GM21576 (cell line): ENCODE results near the gene FHAD1.
"Not testable (repeated sequence)": the region's sequence is repeated elsewhere in the genome, so short reads cannot be mapped to it uniquely, and the experiment has no call there.

ENCODE experiments used
- ATAC-seq: cut with Tn5 transposase; IDR thresholded peaks from one replicate; pipeline ENCODE4 v1.9.1; 2021; ENCODE audit warnings: mild to moderate bottlenecking, moderate library complexity; ENCODE audit not compliant: unreplicated experiment

The FHAD1 gene

GRCh38 chr1:15412175-15412800 lies 165.3 kb downstream of the FHAD1 start:
- ATAC-seq: no peak

DNA sequence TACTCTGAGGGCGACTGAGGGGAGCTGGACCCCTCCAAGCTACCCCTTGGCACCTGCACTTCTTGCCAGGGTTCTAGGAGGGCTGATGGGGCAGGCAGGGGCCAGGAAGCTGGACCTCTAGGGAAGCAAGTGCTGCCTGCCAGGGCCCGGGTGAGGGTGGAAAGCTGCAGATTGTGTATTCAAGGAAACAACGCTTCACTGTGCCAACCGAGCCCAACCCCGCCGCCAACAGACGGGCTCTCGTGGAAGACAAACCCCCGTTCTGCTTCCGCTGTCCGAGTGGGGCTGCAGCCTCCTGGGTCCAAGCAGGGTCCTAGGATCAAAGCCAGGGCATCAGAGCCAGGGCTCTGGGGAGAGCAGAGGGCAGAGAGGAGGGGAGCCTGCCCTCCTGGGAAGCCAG lies 165.8 kb downstream of the FHAD1 start:
- no peak for ATAC-seq

GRCh38 chr1:15413563-15414444 lies 166.8 kb downstream of the FHAD1 start:
- no peak for ATAC-seq

DNA sequence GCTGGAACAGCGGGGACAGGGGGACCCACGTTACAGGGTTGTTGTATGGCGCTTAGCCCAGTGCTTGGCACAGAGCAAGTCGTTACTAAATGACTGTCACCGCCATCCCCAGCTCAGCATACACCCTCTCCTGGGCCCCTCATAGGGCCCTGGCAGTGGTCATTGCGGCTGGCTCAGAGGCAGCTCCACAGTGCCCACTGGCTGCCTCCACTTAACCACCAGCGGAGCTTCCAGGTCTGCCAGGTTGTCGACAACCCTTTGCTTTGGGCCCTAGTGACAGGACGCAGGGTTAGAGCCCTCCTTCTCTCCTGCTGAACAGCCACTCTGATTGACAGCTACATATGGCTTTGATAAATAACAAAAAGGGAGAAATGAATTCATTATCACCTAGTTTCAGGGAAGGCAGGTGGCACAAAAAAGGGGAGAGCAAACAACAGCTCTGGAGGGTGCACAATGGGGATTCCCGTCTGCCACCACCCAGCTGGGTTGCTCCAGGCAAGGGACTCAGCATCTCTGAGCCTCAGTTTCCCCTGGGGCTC lies 167.5 kb downstream of the FHAD1 start:
- ATAC-seq: no peak

DNA sequence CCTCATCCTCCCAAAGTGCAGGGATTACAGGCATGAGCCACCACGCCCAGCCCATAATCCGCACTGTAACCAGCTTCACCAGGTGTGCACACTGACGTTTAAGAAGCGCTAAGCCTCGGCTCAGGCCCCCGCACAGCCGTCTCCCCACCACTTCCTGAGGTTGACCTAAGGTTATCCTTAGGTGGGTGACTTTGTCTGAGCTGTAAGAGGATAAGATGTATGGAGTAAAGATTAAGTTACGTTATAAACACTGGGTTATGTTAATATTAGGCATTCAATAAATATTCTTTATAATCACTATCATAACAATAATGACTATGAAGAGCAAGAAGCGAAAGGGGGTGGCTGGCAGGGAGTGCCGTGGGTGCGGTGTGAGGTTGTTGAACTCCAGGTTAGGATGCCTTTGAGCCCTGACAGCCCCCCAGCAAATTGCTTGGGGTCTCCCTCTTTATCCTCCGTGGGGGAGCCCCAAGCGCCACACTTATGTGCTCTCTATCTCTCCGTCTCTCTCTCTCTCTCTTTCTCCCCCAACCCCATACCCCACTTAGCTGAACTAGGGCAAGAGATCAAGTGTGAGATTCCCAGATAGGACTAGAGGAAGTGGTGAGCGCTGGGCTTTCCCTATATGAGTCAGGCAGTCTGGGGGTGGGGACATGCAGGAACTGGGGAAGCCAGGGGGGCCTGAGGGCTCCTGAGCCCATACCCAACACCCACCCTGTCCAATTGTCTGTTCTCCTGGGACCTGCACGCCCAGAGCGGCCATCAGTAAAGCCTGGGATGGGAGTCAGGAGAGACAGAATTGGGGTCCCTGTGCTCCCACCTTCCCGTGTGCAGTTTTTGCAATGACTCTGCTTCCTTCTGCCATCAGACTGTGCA lies 170.3 kb downstream of the FHAD1 start:
- ATAC-seq: no peak

DNA sequence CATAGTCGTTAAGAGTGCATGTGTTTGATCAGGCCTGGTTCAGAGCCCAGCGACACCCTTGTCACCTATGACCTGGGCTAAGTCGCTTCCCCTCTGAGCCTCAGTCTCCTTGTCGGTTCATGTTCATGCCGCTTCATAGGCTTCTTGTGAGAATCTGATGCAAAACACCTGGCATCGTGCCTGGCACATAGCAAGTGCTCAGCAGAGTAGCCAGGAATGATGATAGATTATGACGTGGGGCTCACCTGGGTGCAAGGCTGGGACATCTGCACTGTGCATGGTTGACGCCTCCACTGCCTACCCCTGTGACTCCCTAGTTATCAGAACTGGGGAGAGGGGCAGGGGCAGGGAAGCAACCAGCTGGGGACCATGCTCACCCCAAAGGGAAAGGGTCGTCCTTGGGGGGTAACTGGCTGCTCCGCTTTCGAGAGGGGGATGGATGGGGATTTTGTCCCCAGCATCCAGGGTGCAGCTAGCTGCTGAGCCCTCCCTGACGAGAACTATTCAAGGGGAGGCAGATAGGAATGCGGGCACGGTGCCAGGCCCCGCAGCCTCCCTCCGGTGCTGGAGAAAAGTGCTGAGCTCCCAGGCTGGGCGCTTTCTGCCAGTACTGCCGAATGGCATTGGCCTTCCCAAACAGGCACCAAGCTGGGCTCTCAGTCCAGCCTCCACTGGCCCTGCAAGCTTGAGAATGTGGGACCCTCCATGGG lies 171.9 kb downstream of the FHAD1 start:
- ATAC-seq: no peak

DNA sequence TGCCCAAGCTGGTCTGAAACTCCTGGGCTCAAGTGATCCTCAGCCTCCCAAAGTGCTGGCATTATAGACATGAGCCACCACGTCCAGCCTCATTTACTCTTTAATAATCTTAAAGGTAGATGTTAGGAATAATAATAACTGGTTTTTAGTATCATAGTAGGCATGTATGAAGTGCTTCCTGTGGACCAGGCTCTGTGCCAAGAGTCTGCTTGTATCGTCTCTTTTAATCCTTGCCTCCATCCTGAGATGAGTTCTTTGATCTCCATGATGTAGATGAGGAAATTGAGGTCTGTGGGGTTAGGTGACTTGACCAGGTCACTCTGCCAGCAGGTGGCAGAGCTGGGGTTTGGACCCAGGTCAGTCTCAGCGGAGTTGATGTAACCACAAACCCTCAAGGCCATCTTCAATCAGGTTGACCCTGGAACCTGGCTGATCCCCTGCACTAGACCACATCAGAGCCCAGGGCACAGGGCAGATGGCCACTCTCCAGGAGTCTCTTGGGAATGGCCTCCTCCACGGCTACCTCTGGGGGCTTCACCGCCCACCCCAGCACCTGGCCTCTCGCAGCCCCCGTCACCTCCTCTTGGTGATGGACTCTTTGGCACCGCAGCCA lies 173.9 kb downstream of the FHAD1 start:
- ATAC-seq: no peak

DNA sequence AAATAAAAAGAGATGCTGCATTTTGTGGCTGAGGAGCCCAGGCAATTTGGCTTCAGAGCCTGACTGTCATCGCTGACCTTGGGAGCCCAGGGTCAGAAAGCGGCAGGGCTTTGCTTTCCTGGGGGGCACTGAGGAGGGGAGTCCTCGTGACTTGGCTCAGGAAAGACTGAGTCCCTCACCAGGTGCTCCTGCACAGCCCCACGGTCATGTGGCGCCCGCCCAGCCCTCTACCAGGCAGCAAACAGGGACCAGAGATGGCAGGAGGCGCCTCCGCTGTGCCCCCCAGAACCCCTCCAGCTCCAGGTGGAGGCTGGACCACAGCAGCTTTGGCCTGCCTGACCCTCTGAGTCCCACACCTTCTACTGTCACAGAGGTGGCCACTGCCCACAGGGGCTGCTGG lies 175.8 kb downstream of the FHAD1 start:
- ATAC-seq: no peak

GRCh38 chr1:15423355-15424077 lies 176.5 kb downstream of the FHAD1 start:
- ATAC-seq: no peak

DNA sequence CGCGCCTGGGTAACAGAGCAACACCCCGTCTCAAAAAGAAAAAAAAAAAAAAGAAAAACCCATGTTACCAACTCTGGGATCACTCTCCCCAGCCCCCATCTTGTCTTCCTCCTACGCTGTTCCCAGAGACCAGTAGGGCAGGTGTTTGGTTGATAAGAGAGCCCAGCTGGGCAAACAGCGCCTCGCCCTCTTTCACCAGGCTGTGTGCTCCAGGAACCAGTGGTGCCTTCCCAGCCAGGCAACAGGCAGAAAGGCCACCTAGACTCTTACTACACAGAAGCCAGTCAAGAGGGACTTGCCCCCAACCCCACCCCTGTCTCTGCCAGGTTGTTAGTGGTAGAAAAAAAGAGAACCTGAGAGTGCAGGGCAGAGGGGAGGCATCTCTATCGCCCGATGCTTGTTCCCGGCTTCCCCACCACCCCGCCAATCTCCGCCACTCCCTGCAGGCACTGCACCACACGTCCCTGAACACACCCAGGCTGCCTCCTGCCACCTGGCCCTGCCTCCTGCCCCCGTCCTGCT lies 177.2 kb downstream of the FHAD1 start:
- ATAC-seq: no peak

DNA sequence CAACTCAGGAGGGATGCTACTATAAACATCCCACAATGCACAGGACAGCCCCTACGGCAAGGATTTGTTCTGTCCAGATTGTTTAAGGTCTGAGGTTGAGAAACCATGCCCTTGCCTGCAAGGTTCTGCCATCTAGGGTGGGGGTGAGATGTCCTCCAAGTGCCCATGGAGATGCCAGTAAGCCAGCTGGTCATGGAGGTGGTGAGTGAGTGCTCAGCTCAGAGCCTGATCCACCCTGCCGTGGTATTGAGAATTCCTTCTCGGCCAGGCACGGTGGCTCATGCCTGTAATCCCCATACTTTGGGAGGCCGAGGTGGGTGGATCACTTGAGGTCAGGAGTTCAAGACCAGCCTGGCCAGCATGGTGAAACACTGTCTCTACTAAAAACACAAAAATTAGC lies 178.0 kb downstream of the FHAD1 start:
- no peak for ATAC-seq

GRCh38 chr1:15425521-15425920 lies 178.5 kb downstream of the FHAD1 start:
- ATAC-seq: no peak

DNA sequence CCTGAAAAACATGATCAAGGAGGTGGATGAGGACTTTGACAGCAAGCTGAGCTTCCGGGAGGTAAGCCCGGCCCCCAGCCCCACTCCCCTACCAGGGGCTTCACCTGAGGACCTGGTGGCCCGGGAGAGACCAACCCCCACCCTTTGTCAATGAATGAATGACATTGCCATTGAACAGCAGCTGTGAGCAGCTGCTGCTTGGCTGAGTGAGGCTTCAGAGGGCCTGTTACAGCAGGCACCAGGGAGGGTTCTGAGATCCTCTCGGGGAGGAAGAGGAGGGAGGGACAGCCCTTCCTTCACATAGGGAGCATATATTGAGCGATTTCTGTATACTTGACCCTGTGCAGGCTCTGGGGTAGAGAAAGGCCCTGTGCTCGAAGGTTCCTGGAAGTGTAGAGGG lies 178.9 kb downstream of the FHAD1 start:
- no peak for ATAC-seq

- no peak for ATAC-seq
Observed at GRCh38 chr1:15426492-15427279, 179.7 kb downstream of the FHAD1 start.

DNA sequence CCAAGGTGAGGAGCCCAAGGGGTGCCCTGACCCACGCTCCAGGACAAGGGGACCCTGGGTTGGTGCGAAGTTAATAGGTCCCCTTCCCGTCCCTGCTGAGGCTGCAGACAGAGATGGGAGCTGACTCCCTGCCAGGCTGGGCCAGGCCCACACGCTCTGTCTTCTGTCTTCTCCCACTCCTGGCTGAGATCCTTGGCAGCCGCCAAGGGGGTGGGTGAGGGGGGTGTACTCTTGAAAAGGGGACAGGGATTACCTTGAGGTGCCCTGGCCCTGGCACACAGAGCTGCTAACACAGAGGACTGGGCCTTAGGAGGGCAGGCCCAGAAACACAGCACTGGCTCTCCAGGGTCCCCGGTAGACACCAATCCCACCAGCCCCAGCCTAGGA lies 180.2 kb downstream of the FHAD1 start:
- ATAC-seq: no peak

DNA sequence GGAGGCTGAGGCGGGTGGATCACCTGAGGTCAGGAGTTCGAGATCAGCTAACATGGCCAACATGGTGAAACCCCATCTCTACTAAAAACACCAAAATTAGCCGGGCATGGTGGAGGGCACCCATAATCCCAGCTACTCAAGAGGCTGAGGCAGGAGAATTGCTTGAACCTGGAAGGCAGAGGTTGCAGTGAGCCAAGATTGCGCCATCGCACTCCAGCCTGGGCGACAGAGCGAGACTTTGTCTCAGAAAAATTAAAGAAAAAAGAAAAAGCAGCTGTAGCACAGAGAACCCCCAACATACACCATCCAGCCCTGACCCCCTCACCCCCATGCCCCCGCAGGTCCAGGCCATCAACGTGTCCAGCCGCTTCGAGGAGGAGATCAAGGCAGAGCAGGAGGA lies 181.2 kb downstream of the FHAD1 start:
- not testable (repeated sequence) for ATAC-seq

- no peak for ATAC-seq
Observed at GRCh38 chr1:15428815-15429435, 181.9 kb downstream of the FHAD1 start.

- ATAC-seq: no peak
Observed at GRCh38 chr1:15429701-15430149, 182.7 kb downstream of the FHAD1 start.
